Measurements from ENCODE around the gene CENPM.

The CENPM gene

GRCh38 chr22:41915035-41915785 is 31.7 kb downstream of the CENPM start, which contains the start of gene SHISA8:
SHISA8 (minus strand) TSS chr22:41915074; CDS start chr22:41914667, 407 bp downstream.
- peak in 1 of 2 donors; percentile 26 for DNase-seq (ENCODE audit: low read depth in 1 of 2, low spot score in 1 of 2)

GRCh38 chr22:41914611-41915034 is 32.3 kb downstream of the CENPM start:
- no peak for DNase-seq (ENCODE audit: low read depth in 1 of 2, low spot score in 1 of 2)

- no peak for DNase-seq (ENCODE audit: low read depth in 1 of 2, low spot score in 1 of 2)
Measured at GRCh38 chr22:41913842-41914534, 33.0 kb downstream of the CENPM start.

GRCh38 chr22:41913040-41913719 is 33.8 kb downstream of the CENPM start:
- DNase-seq (ENCODE audit: low read depth in 1 of 2, low spot score in 1 of 2) = no peak

GRCh38 chr22:41912338-41913039 is 34.5 kb downstream of the CENPM start:
- DNase-seq (ENCODE audit: low read depth in 1 of 2, low spot score in 1 of 2) = no peak

- no peak for DNase-seq (ENCODE audit: low read depth in 1 of 2, low spot score in 1 of 2)
Measured at GRCh38 chr22:41911001-41911611, 35.8 kb downstream of the CENPM start.

- no peak for DNase-seq (ENCODE audit: low read depth in 1 of 2, low spot score in 1 of 2)
Measured at GRCh38 chr22:41910050-41911000, 36.6 kb downstream of the CENPM start.

- no peak for DNase-seq (ENCODE audit: low read depth in 1 of 2, low spot score in 1 of 2)
Measured at GRCh38 chr22:41909310-41910049, 37.5 kb downstream of the CENPM start.

- DNase-seq (ENCODE audit: low read depth in 1 of 2, low spot score in 1 of 2) = no peak
Measured at GRCh38 chr22:41908411-41909309, 38.3 kb downstream of the CENPM start.

GRCh38 chr22:41907436-41908401 is 39.2 kb downstream of the CENPM start:
- no peak for DNase-seq (ENCODE audit: low read depth in 1 of 2, low spot score in 1 of 2)

GRCh38 chr22:41906822-41907221 is 40.1 kb downstream of the CENPM start:
- DNase-seq (ENCODE audit: low read depth in 1 of 2, low spot score in 1 of 2) = no peak

GRCh38 chr22:41905411-41906202 is 41.3 kb downstream of the CENPM start:
- DNase-seq (ENCODE audit: low read depth in 1 of 2, low spot score in 1 of 2) = no peak

GRCh38 chr22:41904450-41905410 is 42.2 kb downstream of the CENPM start:
- DNase-seq (ENCODE audit: low read depth in 1 of 2, low spot score in 1 of 2) = no peak

- no peak for DNase-seq (ENCODE audit: low read depth in 1 of 2, low spot score in 1 of 2)
Measured at GRCh38 chr22:41902932-41903421, 44.0 kb downstream of the CENPM start.

GRCh38 chr22:41902016-41902415 is 44.9 kb downstream of the CENPM start:
- DNase-seq (ENCODE audit: low read depth in 1 of 2, low spot score in 1 of 2) = no peak
